ENCODE results near the gene ZNHIT2.
"Not testable (repeated sequence)": the region's sequence is repeated elsewhere in the genome, so short reads cannot be mapped to it uniquely, and the experiment has no call there.

Gene ZNHIT2

DNA sequence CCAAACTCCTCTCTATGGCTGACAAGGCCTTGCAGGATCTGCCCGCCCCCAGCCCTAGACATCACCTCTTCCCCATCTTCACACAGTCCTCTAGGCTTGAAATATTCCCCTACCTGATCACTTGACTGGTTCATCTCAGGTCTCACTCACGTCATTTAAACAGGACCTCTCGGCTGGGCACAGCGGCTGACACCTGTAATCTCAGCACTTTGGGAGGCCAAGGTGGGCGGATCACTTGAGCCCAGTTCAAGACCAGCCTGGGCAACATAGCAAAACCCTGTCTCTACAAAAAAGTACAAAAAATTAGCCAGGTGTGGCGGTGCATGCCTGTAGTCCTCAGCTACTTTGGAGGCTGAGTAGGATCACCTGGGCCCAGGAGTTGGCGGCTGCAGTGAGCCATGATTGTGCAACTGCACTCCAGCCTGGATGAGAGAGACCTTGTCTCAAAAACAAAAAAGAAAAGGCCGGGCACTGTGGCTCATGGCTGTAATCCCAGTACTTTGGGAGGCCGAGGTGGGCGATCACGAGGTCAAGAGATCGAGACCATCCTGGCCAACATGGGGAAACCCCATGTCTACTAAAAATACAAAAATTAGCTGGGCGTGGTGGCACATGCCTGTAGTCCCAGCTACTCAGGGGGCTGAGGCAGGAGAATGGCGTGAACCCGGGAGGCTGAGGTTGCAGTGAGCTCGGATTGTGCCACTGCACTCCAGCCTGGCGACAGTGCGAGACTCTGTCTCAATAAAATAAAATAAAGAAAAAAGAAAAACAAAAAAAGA is 1.6 kb upstream of the ZNHIT2 start:
- not testable (repeated sequence) for DNase-seq

DNA sequence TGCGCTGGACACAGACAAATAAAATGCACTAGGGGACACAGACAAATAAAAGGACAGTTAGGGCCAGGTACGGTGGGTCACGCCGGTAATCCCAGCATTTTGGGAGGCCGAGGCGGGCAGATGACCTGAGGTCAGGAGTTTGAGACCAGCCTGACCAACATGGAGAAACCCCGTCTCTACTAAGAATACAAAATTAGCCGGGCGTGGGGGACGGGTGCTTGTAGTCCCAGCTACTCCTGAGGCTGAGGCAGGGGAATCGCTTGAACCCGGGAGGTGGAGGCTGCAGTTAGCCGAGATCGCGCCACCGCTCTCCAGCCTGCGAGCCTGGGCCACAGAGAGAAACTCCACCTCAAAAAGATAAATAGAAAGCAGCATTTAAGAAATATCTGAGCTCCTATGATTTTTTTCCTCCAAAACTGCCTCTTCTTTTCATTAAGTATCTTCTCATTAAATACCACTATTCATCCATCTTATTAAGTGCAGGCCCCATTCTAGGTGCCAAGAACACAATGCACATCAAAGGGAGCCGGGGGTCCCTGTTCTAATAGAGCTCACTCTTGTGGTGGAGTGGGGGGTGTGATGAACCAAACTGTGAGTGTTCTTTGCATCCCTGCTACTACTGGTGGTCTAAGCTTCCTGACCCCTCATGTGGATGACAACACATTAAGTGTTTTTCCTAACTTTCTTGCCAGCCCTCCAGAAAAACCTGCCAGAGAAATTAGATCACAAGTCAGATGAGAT is 766 bp upstream of the ZNHIT2 start:
- DNase-seq, result no peak

DNA sequence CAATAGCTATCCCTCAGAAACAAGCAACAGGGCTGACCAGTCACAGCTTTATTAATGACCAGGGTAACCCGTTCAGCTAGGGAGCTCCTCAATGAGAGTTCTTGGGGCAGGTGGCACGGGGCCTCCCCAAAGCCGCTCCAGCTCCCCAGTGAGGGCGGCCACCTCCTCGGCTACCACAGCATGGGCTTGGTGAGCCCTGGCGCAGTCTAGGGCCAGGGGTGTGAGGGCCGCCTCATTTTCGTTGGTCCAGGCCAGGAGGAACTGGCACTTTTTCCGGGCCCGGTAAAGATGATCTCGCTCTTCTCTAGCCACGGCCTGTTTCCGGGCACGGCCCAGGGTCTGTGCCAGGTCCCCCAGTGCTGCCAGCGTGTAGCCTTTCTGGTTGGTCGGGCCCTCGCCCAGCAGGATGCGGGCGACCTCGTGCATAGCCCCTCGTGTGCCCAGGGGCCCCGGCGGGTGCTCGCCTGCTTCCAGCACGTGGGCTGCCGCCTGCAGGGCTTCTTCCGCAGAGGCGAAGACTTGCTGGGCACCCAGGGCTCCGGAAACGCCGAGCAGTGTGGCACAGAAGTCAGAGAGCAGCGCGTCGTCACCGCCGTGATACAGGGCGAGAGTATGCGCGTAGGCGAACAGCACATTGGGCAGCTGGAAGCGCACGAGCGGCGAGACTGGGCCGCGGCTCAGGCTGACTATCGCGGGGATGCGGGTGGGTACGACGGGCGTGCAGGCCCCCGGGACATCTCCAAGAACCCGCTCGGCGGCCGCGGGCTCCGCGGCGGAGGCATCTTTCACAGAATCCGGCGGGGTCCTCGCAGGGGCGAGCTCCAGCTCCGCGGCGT is 913 bp downstream of the ZNHIT2 start:
- DNase-seq, result peak; percentile 45

DNA sequence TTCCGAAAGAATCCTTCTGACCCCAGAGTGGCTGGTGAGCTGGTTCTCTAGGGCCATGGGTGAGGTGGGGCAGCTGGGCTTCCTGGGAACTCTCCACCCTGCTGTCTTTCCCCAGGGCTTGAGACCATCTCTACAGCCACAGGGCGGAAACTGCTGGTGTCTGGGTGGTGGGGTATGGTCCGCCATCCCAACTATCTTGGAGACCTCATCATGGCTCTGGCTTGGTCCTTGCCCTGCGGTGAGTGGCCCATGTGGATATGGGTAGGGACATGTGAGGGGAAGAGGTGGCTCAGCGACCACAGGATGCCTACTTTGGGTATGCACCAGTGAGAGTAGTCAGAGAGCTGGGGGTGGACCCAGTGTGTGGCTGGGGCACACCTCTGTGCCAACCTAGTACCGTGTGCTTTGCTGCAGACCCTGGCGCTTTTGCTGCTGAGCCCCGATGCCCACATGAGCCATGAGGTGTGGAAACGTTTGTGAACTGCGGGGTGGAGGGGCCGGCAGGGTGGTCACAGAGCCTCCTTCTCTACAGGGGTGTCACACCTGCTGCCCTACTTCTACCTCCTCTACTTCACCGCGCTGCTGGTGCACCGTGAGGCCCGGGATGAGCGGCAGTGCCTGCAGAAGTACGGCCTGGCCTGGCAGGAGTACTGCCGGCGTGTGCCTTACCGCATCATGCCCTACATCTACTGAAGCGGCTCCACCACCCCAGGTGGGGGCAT is 2.0 kb downstream of the ZNHIT2 start:
- DNase-seq, result no peak

DNA sequence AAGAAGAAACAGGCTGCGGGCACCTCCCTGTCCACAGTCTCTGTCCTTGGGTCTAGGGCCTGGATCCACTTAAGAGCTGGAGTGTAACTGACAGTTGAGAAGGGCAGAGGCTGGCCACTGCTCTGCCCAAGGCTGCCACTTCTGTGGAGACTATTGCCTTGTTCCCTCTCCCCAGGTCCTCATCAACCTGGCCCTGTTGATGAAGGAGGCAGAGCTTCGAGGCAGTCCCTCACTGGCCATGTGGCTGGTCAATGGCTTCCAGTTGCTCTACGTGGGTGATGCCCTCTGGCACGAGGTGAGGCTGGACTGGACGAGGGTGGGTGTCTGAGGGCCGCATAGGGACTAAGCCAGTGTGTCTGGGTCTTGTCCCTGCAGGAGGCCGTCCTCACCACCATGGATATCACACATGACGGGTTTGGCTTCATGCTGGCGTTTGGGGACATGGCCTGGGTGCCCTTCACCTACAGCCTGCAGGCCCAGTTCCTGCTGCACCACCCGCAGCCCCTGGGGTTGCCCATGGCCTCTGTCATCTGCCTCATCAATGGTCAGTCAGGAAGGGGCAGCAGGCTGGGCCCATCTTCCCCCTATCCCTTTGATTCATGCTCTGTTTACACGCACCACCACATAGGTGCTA is 2.8 kb downstream of the ZNHIT2 start:
- DNase-seq, result no peak

DNA sequence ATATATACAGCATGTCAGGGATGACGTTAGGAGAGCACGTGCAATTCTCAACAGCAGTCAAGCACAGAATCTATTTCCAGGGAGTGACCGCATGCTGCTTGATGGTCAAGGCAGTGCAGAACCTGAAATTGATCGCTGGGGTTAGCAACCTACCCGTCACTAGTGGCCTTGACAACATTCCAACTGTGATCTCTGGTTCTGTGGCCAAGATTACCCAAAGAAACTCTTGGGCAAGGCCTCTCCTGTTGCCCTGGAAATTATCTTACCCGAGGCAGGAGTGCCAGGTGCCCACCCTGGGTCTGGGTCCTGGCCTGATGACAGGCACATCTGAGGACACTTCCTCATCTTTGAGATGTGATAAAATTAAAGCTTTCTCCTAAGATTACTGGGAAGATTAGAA is 3.7 kb downstream of the ZNHIT2 start:
- no peak for DNase-seq

DNA sequence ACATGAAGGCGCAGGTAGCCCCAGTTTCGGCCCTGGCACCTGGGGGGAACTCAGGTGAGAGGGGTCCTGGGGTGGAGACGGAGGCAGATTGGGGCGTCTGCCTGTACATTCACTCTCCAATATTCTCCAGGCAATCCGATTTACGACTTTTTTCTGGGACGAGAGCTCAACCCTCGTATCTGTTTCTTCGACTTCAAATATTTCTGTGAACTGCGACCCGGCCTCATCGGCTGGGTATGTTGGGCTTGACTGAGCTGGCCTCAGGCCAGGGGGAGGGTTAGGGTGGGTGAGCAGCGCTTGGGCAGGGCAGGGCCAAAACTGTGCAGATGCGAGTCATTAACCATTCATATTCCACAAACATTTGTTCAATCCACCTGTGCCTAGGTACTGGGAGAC is 4.1 kb downstream of the ZNHIT2 start:
- no peak for DNase-seq

DNA sequence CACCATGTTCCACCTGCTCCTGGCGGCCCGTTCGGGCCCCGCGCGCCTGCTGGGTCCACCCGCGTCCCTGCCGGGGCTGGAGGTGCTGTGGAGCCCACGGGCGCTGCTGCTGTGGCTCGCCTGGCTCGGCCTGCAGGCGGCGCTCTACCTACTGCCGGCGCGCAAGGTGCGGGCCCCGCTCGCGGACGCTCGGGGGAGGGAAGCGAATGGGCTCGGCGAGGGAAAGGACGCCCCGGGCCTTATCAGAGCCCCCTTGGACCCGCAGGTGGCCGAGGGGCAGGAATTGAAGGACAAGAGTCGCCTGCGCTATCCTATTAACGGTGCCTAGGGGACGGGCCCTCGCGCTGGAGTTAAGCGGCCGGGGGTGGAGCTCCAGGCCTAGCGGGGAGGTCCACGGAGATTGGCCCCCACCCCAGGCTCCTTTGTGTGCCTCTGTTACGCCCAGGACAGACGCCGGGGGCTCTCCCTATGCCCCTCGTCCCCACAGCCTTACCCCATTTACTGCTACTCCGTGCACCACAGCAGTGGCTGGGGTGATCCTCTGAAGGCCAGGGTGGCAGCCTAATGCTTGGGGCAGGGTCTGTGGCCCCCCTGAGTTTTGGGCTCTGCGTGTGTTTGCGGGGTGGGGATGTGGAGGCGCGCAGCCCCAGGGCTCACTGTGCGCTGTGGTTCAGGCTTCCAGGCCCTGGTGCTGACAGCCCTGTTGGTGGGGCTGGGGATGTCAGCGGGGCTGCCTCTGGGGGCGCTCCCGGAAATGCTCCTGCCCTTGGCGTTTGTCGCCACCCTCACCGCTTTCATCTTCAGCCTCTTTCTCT is 4.7 kb downstream of the ZNHIT2 start:
- DNase-seq, result peak; percentile 60

DNA sequence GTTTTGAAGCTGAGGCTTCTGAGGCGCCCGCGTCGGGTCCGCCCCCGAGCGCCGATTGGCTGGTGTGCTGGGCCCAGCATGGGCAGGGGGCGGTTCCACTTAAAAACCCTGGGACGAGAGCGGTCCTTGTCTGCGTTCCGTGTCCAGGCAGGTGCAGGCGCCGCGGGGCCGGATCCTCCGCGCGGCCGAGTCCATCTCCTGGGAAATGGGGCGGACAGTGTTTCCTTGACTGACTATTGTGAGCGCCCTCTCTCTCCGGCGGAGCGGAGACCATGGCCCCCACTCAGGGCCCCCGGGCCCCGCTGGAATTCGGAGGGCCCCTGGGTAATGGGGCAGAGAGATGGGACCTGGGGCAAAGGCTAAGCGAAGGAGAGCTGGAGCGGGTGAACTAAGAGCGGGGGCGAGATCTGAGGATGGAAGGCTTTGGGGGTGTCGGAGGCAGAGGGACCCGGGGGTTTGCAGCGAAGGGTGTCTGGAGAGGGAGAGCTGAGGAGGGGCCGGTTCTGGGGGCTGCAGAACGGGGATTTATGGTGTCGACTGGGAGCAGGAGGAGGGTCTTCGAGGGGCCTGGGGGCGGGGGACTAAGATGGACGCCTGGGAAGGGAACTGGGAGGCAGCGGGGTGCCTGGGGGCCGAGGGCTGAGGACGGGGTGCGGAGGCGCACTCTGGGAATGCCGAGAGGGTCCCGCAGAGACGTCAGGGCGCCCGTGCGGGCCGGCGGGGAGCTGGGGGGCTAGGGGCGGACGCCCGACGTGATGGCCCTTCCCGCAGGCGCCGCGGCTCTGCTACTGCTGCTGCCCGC is 5.6 kb downstream of the ZNHIT2 start, which contains the start of gene TM7SF2:
TSS of gene TM7SF2 (plus strand) at position 129 of the 802 bp plus-strand sequence. CDS start at position 273, 144 bp downstream.
- peak; percentile 82 for DNase-seq

DNA sequence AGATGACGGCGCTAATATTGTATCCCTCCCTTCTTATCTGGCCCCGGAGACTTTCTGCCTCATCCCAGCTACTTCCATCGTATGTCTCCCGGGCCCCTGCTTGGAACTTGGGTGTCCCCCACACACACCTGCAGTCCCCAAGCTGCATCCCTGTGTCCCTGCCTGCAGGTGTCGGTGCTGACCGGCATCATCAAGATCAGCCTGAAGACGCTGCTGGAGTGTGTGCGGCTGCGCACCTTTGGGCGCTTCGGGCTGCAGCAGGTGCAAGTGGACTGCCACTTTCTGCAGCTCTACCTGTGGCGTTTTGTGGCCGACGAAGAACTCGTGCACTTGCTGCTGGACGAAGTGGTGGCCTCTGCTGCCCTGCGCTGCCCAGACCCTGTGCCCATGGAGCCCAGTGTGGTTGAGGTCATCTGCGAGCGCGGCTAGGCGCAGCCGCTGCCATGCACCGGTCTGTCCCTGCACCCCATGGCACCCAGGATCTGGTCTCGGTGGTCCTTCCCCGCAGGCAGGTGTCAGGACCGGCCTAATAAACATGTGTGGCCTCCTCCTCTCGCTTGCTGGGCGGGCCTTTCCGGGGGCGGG is 6.2 kb downstream of the ZNHIT2 start:
- DNase-seq, result no peak

DNA sequence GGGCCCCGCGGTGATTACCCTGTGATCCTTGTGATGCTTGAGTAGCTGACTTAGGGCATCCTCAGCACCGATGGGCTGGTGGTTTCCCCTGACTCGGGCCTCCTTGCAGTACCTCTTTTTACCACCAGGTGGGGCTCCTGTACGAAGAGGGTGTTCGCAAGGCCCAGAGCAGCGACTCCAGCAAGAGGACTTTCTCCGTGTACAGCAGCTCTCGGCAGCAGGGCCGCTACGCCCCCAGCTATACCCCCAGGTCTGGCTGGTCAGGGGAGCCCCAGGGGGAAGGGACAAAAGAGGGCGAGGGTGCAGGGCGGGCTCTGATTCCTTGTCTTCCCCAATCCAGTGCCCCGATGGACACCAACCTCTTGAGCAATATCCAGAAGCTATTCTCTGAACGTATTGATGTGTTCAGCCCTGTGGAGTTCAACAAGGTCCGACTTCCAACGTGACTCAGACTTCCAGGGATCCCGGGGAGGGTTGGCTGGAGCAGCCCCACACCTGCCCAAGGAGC is 7.1 kb downstream of the ZNHIT2 start:
- no peak for DNase-seq

DNA sequence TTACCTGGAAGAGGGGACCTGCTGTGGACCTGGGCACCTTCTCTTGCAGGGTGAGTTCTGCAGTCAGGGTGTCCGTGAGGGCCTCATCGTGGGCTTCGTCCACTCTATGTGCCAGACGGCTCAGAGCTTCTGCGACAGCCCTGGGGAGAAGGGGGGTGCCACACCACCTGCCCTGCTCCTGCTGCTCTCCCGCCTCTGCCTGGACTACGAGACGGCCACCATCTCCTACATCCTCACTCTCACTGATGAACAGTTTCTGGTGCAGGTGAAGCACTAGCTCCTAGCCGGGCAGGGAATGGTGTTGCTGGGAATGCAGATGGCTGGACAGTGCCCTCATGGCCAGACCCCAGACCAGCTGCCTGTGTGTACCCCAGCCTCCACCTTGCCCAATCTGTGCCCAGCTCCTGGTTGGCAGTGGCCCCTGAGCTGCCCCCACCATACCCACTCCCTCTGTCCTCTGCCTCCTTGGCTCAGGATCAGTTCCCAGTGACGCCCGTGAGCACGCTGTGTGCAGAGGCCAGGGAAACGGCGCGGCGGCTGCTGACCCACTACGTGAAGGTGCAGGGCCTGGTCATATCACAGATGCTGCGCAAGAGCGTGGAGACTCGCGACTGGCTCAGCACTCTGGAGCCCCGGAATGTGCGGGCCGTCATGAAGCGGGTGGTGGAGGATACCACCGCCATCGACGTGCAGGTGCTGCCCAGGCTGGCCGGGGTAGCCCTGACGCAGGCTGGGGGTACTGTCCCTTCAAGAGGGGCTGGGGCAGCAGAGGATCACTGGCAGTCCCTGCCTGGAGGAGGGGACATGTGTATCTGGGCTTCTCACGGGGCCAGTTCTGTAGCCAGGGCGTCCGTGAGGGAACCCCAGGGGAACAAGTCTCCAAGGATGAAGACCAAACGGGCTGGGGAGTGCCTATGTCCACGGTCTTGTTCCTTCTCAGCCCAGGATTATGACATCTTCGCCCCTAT is 8.0 kb downstream of the ZNHIT2 start:
- DNase-seq, result no peak

DNA sequence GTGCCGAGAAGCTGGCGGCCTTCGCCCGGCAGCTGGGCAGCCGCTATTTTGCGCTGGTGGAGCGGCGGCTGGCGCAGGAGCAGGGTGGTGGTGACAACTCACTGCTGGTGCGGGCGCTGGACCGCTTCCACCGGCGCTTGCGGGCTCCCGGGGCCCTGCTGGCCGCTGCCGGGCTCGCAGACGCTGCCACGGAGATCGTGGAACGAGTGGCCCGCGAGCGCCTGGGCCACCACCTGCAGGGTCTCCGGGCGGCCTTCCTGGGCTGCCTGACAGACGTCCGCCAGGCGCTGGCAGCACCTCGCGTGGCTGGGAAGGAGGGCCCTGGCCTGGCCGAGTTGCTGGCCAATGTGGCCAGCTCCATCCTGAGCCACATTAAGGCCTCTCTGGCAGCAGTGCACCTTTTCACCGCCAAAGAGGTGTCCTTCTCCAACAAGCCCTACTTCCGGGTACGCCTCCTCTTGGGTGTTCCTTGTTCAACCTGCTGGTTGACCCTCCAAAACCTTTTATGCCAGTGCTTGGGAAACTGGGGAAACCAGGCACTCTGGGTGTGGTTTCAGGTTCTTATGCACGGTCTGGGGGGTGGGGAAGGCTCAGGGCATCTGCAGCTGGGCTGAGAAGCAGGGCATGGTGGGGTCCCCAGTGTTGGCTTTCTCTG is 8.9 kb downstream of the ZNHIT2 start:
- DNase-seq, result no peak

DNA sequence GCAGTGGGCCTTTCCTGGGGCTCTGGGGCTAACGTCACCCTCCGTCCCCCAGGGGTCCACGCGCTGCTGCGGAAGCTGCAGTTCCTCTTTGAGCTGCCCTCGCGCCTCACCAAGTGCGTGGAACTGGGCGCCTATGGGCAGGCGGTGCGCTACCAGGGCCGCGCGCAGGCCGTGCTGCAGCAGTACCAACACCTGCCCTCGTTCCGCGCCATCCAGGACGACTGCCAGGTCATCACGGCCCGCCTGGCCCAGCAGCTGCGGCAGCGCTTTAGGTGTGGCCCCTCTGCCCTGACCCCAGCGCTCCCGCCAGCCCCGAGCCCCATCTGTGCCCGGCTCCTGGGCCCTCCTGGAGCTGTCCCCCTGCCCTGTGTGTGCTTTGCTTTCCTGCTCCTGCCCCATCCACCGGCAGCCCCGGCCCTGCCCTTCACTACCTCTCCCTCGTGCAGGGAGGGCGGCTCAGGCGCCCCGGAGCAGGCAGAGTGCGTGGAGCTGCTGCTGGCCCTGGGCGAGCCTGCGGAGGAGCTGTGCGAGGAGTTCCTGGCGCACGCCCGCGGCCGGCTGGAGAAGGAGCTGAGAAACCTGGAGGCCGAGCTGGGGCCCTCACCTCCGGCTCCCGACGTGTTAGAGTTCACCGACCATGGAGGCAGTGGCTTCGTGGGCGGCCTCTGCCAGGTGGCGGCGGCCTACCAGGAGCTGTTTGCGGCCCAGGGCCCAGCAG is 9.6 kb downstream of the ZNHIT2 start:
- no peak for DNase-seq

DNA sequence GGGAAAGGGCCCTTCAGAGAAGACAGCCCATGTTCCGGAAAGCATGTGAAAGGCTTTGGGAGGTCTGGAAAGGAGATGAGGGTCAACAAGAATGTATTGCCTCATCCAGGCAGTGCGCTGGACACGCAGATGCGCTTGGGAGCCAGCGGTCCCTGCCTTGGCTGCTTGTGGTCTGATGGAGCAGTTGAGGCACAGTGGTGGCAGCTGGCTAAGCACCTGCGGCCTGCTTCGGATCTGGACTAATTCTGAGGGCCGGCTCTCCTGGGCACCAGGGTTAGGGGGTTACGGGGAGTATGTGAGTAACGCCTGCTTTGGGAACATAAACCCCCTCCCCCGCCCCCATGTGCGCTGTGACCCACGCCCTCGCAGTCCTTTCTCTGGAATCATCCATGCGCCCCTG is 10.4 kb downstream of the ZNHIT2 start:
- no peak for DNase-seq

DNA sequence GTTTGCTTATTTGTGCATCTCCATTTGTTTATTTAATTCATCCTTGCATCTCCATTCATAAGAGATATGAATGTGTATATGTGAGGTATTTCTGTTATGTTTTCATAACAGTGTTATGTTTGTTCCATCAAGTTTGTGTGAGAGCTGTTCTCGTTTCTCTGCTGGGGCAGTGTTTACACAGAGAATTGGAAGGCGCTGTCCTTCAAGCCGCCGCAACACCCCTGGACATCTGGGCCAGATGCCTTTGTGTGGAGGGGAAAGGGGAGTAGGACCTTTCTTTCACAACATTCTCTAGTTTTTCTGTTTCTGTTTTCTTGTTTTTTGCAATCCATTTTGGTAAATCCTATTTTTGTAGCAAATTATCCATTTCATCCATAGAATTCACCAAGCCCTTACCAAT is 12.9 kb downstream of the ZNHIT2 start:
- DNase-seq, result no peak

DNA sequence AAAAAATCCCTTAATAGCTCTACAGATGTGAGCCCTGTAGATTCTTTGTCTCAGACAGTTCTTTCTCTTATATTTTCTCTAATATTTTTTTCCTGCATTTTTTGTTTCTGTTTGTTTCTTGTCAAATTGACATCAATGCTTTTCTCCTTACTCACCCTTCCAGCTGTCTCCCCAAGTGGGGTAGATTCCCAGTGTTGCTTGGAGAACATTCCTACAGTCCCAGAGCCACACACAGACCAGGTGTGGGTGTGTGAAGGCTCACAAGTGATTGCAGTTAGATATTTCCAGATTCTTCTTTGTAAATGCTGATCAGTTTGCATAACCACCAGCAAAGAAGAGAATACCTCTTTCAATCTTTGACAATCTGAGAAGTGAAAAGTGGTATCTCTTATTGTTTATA is 14.0 kb downstream of the ZNHIT2 start:
- no peak for DNase-seq

Measured in activated gamma-delta T cell (primary cell).